Measurements from ENCODE around the gene LDLR.

LDLR gene

DNA sequence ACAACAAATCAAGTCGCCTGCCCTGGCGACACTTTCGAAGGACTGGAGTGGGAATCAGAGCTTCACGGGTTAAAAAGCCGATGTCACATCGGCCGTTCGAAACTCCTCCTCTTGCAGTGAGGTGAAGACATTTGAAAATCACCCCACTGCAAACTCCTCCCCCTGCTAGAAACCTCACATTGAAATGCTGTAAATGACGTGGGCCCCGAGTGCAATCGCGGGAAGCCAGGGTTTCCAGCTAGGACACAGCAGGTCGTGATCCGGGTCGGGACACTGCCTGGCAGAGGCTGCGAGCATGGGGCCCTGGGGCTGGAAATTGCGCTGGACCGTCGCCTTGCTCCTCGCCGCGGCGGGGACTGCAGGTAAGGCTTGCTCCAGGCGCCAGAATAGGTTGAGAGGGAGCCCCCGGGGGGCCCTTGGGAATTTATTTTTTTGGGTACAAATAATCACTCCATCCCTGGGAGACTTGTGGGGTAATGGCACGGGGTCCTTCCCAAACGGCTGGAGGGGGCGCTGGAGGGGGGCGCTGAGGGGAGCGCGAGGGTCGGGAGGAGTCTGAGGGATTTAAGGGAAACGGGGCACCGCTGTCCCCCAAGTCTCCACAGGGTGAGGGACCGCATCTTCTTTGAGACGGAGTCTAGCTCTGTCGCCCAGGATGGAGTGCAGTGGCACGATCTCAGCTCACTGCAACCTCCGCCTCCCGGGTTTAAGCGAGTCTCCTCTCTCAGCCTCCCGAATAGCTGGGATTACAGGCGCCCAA lies at the start of gene LDLR:
Gene LDLR, plus strand, starts transcription at position 210 of the 760 bp plus-strand sequence. Its CDS starts 86 bp downstream, at position 296.
- FAIRE-seq, result no peak

DNA sequence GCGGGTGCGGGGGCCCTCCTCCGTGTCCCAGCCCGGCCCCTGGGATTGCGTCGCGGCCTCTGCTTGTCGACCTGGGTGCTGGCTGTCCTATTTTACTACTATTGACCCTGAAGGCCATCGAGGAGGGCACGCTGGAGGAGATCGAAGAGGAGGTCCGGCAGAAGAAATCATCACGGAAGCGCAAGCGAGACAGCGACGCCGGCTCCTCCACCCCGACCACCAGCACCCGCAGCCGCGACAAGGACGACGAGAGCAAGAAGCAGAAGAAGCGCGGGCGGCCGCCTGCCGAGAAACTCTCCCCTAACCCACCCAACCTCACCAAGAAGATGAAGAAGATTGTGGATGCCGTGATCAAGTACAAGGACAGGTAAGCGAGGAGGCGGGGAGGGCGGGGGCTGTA lies 48.1 kb upstream of the LDLR start:
- no peak for FAIRE-seq

DNA sequence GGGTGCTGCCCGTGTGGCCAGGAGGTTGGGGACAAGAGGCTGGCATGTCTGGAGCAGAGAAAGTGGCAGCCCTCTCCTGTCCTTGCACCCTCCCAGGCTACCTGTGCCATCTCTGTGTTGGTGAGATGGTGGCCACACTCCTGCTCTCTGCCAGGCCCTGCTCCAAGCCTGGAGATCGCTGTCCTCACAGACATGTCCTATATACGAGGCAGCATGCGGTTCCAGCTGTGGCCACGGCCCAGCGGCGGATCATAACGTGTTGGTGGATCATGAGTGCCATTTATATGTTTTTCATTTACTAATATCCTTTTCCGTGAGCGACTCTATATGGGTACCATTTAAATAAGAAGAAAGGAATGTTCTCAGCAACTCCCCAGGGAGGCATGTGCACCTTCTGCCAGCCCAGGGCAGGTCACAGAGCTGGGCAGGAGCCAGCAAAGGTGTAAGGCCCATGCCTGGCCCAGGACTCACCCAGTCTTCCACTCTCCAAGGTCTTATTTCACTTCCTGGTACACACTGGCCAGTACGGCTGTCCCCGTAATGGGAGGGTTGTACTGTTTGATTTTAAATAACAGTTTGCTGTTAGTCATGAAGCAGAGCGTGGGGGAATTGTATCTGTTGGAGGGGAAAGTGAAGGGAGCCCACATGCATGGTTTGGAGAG lies 47.2 kb upstream of the LDLR start:
- FAIRE-seq, result no peak

DNA sequence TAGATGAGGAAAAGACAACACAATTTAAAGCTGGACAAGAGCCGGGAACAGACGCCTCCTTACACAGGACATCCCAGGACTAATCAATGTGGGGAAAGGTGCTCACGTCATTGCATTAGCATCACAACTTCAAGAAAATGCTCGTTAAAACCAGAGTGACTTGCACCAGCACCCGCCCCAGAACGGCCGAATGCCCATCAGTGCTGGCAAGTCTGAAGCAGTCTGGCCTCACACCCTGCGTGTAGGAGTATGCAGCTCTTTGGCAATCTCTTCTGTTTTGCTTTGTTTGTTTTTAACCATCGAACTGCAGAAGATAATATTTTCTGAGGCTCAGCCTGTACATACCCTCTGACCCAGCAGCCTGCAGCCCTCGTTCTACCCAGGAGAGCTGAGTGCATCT lies 44.8 kb upstream of the LDLR start:
- FAIRE-seq, result no peak

DNA sequence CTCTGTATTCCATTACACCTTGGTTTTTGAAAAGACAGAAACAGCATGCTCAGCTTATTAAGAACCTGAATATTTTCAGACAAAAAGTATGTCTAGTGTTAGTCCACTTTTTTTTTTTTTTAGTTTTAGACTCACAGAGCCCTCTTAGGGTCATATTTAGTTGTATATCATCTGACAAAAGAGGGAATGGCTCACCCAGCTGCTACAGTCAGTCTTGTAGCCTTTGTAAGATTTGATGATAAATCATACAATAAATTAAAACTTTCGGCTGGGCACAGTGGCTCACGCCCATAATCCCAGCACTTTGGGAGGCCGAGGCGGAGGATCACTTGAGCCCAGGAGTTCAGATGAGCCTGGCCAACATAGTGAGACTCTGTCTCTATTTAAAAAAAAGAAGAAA lies 43.7 kb upstream of the LDLR start:
- no peak for FAIRE-seq

DNA sequence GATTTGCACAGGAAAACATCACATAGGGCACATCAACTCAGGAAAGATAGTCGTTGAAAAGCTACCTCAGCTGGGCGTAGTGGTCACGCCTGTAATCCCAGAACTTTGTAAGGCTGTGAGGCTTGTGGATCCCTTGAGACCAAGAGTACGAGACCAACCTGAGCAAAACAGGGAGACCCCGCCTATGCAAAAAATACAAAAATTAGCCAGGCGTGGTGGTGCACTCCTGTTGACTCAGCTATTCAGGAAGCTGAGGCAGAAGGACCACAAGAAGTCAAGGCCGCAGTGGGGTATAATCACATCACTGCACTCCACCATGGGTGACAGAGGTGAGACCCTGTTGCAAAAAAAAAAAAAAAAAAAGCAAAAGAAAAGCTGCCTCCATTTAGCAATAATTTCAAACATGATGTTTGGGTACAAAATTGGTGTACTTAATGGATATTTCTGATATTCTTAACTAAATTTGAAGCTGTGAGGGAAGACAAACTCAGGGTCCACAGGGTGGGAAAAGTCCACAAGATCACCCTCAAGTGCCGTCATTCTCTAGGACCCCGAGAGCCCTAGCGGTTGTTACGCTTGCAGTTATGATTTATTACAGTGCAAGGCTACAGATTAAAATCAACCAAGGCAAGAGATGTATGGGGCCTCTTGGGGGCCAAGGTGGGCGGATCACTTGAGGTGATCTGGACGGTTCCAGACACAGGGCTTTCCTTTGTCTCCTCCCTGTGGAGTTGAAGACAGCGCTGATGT lies 42.5 kb upstream of the LDLR start:
- FAIRE-seq, result no peak

DNA sequence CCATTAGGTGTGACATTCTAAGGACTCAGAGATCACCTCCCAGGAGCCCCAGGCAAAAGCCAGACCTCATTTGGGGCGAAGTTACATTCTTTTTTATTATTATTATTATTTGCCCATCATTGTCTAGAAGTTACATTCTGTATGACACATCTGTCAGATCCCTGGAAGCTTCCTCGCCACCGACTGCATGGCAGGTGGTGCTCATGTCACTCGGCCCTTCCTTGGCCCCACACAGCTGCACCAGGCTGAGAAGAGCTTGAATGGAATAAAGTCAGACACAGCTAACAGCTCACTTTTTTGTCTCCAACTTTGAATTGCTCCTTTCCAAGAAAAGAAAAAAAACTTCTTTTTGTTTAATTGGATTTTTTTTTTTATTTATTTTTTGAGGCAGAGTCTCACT lies 41.4 kb upstream of the LDLR start:
- FAIRE-seq, result no peak

DNA sequence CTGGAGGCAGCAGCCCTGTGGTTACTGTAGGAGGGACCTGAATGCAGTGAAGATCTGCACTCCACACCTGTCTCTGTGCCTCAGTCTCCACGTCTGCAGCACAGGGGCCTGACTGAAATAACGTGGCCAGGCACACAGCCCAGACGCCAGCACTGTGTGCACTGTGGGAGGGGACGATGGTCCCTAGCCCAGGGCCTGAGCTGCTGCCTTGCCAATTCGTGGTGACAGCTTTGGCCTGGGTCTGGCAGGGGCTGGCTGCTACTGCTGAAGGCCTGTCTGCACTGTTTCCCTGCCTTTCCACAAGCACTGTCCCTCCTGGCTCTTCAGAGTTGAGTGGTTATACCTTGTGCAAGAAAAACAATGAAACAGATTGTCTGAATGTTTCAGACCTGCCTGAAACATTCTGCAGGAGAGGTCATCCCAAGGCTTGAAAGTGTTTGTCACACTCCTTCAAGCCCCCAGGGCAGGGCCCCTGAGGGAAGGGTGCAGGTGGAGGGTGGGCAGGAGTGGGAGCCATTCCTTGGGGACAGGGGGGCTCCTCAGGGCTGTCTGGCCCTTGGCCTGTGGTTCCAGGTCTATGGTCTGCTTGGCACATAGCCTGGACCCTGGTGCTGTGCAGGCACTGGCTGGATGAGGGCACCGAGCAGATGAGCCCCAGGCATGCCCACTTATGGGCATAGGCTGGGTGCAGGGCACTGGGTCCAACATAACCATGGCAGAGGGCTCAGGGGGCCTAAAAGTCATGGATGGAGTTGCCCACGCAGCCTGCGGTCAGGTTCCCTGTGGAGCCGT lies 38.7 kb upstream of the LDLR start:
- no peak for FAIRE-seq

DNA sequence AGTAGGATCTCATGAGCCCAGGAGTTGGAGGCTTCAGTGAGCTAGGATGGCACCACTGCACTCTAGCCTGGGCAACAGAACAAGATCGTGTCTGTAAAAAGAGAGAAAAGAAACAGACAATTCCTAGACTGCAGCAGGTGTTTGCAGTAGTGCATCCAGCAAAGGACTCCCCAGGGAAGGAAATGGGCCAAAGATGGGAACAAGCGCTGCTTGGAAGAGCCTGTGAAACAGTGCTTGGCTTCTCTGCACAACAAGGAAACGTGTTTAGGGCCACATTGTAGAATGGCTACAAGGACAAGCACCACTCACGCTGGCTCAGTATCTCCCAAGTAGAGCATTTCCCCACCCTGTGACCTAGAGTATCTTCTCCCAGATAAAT lies 35.5 kb upstream of the LDLR start:
- FAIRE-seq, result no peak

DNA sequence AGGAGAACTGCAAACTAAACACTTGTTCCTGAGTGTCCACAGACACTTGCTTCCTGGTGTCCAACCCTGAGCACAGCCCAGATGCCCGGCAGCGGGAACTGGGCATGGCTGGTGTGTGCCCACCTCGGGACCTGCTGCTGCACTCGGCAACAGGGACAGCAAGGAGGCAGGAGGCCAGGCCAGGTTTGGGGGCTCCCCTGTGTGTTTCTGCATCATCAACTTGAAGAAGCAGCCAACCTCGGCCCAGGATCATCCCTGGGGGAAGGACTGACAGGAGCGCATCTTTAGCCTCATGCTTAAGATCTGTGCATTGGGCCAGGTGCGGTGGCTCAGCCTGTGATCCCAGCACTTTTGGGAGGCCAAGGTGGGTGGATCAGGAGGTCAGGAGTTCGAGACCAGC lies 35.1 kb upstream of the LDLR start:
- FAIRE-seq, result no peak

DNA sequence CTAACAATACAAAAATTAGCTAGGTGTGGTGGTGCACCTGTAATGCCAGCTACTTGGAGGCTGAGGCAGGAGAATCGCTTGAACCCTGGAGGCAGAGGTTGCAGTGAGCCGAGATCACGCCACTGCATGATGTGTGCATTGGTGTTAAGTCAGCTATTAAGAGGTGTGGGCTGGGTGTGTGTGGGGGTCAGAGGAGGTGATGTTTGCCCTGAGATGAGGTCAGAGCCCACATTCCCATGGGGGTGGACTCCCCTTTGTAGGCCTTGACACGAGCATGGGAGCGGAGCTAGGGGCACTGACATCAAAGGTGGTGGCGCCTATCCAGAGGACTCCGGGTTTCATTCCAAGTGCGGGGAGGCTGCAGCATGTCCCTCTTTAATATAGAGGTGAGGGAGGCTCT lies 34.6 kb upstream of the LDLR start:
- FAIRE-seq, result no peak

DNA sequence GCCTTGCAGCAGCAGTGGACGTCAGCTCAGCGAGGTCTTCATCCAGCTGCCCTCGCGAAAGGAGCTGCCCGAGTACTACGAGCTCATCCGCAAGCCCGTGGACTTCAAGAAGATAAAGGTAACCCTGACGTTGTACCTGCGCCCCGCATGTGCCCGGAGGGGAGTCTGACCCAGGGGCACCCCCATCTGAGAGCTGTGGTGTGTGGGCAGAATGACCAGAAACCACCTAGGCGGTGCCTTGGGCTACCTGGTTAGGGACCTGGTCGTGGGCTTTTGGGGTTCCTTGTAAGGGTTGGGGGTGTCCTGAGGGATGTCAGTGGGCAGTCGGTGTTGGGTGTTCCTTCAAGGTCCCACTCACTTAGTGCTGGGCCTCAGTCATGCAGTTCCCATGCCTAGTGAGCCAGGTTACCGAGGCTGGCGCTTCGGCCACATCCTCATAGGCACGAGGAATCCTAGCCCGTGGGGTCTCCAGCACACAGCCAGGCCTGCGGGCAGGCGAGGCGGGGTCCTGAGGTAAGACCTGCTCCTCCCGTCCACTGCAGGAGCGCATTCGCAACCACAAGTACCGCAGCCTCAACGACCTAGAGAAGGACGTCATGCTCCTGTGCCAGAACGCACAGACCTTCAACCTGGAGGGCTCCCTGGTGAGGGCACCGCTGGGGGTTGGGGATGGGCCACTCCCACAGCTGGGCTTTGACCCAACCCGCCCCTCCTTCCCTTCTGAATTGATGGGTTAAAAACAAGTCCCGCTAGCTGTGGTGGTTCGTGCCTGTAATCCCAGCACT lies 30.8 kb upstream of the LDLR start:
- no peak for FAIRE-seq

DNA sequence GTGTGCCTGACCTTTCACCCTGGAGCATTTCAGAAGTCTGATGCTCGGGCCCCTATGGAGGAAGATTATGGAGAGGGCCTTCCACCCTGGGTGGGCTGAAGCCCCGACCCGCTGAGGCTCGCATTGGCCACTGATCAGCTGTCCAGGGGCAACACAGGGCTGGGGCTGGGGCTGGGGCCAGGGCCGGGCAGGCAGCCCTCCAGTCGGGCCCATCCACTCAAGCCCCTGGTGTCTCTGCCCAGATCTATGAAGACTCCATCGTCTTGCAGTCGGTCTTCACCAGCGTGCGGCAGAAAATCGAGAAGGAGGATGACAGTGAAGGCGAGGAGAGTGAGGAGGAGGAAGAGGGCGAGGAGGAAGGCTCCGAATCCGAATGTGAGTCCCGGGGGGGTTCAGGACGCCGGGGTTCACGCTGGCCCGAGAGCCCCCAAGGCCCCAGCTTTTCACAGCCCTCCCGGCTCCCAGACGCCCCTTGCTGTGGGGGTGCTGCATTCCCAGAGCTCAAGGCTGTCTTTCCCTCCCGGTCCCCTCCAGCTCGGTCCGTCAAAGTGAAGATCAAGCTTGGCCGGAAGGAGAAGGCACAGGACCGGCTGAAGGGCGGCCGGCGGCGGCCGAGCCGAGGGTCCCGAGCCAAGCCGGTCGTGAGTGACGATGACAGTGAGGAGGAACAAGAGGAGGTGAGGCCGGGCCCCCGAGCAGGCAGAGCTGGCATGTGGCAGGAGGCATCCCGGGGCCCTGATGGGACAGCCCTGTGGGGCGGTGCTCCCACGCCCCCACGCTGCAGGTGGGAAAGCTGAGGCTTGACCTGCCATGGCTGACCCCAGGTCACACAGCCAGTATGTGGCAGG lies 29.5 kb upstream of the LDLR start:
- FAIRE-seq, result no peak

DNA sequence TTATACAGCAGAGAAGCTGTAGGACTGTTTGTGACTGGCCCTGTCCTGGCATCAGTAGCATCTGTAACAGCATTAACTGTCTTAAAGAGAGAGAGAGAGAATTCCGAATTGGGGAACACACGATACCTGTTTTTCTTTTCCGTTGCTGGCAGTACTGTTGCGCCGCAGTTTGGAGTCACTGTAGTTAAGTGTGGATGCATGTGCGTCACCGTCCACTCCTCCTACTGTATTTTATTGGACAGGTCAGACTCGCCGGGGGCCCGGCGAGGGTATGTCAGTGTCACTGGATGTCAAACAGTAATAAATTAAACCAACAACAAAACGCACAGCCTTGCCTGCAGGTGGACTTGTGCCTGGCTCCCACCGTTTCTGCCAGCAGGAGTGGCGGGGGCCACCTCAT lies 27.3 kb upstream of the LDLR start:
- FAIRE-seq, result no peak

DNA sequence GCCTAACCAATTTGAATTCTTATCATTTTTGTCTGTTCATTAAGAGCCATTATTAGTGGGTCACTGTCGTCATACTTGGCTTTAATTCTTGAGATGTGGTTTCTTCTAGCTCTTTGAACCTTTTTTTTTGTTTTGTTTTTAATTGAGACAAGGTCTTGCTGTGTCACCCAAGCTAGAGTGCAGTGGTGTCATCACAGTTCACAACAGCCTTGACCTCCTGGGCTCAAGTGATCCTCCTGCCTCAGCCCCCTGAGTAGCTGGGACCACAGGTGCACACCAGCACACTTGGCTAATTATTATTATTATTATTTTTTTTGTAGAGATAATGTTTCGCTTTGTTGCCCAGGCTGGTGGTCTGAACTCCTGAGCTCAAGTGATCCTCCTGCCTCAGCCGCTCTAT lies 25.8 kb upstream of the LDLR start:
- no peak for FAIRE-seq

DNA sequence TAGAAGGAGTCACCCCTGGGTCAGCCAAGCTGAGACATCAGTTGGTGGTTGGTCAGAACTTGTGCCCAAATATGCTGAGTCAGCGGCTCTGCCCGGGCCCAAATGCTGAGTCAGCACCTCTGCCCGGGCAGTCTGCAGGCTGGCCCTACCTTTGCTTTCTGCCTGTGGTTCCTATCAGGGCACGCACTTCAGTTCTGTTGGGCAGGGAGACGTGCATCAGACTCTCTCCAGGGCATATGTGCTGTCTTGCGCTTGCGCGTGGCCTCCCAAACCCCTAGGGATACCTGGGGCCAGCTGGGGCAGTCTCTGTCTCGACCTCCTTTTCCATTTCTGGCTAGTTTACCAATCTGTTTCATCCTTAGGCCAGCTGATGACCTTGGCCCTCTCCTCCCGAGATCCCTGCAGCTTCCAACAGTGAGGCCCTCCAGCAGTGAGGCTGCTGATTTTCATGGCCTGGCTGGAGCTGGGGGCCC lies 24.4 kb upstream of the LDLR start:
- FAIRE-seq, result no peak

DNA sequence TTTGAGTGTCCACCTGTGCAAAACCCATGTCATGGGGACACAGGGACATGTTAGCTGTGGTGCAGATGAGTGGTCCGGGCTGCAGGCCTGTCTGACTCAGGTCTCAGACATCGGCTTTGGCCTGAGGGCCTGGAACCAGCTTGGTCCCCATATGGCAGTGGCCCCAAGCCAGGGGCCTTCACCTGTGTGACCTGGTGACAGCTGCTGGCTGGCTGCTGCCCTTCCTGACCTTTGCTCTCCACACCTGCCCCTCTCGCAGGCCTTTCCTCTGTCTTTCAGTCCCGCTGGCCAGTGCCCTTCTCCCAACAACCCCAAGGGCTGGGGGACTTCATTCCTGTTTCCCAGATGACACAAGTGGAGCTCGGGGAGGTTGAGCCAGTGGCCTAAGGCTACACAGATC lies 22.9 kb upstream of the LDLR start:
- no peak for FAIRE-seq

DNA sequence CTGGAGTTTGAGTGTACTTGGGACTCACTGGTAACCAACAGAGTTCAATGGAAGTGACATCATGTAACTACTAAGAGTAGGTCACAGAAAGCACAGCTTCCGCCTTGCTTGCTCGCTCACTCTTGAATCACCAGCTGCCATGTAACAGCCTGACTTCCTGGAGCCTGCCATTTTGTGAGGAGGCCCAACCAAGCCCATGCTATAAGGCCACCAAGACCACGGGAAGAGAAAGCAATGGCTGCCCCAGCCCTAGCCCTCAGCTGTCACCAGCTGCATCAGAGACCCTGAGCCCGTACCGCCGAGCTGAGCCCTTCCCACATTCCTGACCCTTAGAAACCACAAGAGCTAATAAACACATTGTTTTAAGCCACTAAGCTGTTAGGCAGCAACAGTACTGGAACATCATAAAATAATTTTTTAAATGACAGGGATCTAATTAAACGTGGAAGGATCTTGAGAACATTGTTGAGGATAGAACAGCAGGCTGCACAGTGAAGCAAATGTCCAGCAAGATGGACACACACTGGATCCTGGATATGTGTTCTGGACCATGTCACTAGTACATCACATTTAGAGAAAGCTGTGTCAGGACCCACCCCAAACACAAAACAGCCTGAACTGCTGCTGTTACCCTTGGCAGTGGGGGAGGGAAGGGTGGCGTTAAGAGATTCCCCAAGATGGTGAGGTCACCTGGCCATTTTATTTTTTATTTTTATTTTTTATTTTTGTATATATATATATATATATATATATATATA lies 21.7 kb upstream of the LDLR start:
- FAIRE-seq, result no peak

DNA sequence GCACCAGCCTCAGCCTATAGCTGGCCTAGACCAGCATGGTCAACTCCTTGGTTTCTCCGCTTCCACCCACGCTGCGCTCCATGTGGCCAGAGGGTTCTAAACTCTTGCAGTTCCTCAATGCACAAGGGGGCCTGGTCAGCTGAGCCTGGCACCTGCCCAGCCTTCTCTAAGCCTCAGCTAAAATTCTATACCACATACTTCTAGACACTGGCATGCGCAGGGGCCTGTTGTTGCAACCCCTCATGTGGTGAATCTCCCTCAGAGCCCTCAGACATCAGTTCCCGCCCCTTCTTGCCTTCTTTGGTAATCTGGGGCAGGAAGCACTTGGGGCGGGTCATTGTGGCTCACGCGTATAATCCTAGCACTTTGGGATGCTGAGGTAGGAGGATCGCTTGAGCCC lies 19.7 kb upstream of the LDLR start:
- no peak for FAIRE-seq

DNA sequence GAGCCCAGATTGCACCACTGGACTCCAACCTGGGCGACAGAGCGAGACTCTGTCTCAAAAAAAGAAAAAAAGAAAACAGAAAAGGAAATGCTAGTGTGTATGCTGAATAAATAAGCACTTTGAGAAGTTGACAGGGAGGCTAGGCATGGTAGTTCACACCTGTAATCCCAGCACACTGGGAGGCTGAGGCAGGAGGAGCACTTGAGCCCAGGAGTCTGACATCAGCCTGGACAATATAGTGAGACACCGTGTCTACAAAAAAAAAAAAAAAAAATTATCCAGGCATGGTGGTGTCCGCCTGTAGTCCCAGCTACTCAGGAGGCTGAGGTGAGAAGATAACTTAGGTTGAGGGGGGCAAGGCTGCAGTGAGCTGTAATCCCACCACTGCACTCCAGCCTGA lies 19.1 kb upstream of the LDLR start:
- FAIRE-seq, result no peak
